Measurements from ENCODE around the gene TGM5.

TGM5 gene

DNA sequence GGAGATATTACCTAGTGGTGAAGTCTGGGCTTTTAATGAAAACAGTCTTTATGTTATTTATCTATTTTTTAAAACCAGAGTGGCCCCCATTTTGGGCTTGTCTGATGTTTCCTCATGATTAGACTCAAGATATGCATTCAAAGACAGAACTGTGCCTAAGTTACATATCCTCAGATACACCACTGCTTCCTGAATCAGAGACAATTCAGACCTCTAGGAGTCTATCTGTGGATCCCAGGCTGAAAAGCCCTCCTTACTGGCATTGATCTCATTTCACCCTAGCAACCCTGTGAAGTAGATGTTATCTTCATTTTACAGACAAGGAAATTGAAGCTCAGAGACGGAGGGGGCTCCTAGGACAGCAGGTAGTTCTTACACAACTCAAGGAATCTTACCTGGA lies 16.8 kb upstream of the TGM5 start:
- H3K79me2 ChIP-seq (ENCODE audit: control insufficient read depth, low read length), result no peaks in the 10 kb centered on the region
- H3K27me3 ChIP-seq (ENCODE audit: control insufficient read depth, low read length), result 0 out of 2 replicates have a peak, but pooled peaks cover 2% of the 10 kb centered on the region
- H3K4me1 ChIP-seq (ENCODE audit: control insufficient read depth, low read length), result no peaks in the 10 kb centered on the region
- no peaks in the 10 kb centered on the region for H3K9me2 ChIP-seq (replicated peaks; ENCODE audit: control insufficient read depth, low read length)
- no peaks in the 10 kb centered on the region for H3K36me3 ChIP-seq (ENCODE audit: control insufficient read depth, low read length)
- no peaks in the 10 kb centered on the region for H3K9me3 ChIP-seq (ENCODE audit: control insufficient read depth, insufficient read depth, low read length)
- no peak overlapping the region for H3K4me2 ChIP-seq (ENCODE audit: low read length)
- H3K4me3 ChIP-seq (ENCODE audit: low read length), result no peak overlapping the region
- no peak overlapping the region for H3K27ac ChIP-seq (ENCODE audit: low read depth, low read length)
- no peaks in the 10 kb centered on the region for H3F3A ChIP-seq (ENCODE audit: control insufficient read depth, insufficient read depth)
- H4K20me1 ChIP-seq (ENCODE audit: control insufficient read depth, insufficient read depth, low read depth, low read length), result no peaks in the 10 kb centered on the region
- no peak for TF ChIP-seq EZH2phosphoT487 (IDR thresholded peaks at IDR 0.05; ENCODE audit: borderline replicate concordance, low read length)
- TF ChIP-seq CTCF (IDR thresholded peaks at IDR 0.05; ENCODE audit: low read depth, low read length, poor library complexity, severe bottlenecking), result no peak

DNA sequence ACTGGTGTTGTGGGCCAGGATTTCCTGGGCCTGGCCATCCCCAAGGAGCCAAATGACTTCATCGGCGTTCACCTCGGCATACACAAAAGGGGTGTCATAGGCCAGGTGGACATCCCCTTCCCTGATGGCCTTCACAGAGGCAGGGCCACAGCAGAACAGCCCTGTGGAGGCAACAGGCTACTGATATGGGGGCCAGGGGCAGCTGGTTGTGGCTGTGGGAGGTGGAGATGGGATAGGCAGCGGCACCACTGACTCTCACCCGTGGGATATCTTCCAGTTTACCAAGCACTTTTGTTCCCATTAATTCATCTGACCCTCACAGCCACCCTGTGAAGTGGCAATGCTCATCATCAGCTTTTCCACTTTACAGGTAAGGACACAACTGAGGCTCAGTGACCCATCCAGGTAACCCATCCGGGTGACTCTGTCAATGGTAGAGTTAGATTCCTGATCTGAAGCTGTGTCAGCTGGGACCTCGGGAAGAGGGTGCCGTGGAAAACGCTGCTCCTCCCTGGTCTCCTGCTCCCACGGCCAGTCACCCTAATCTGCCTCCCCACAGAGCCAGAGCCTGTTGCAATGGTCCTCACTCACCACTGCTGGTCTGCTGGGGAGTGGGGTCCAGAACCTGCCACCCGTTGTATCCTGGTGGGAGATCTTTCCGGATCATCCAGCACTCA lies 15.3 kb upstream of the TGM5 start:
- TF ChIP-seq CTCF (IDR thresholded peaks at IDR 0.05; ENCODE audit: low read depth, low read length, poor library complexity, severe bottlenecking) (no peak), EZH2phosphoT487 (IDR thresholded peaks at IDR 0.05; ENCODE audit: borderline replicate concordance, low read length) (no peak)
- Histone ChIP-seq H3K79me2 (ENCODE audit: control insufficient read depth, low read length) (no peaks in the 10 kb centered on the region), H3K36me3 (ENCODE audit: control insufficient read depth, low read length) (no peaks in the 10 kb centered on the region), H3K27me3 (ENCODE audit: control insufficient read depth, low read length) (0 out of 2 replicates have a peak, but pooled peaks cover 2% of the 10 kb centered on the region), H3K4me2 (ENCODE audit: low read length) (no peak overlapping the region), H3K4me3 (ENCODE audit: low read length) (no peak overlapping the region), H3K9me3 (ENCODE audit: control insufficient read depth, insufficient read depth, low read length) (no peaks in the 10 kb centered on the region), H3K9me2 (replicated peaks; ENCODE audit: control insufficient read depth, low read length) (no peaks in the 10 kb centered on the region), H3K4me1 (ENCODE audit: control insufficient read depth, low read length) (no peaks in the 10 kb centered on the region), H4K20me1 (ENCODE audit: control insufficient read depth, insufficient read depth, low read depth, low read length) (no peaks in the 10 kb centered on the region), H3F3A (ENCODE audit: control insufficient read depth, insufficient read depth) (no peaks in the 10 kb centered on the region), H3K27ac (ENCODE audit: low read depth, low read length) (no peak overlapping the region)

GRCh38 chr15:43280996-43281395 lies 14.3 kb upstream of the TGM5 start:
- no peaks in the 10 kb centered on the region for H3K4me1 ChIP-seq (ENCODE audit: control insufficient read depth, low read length)
- H3K27ac ChIP-seq (ENCODE audit: low read depth, low read length), result no peak overlapping the region
- H3F3A ChIP-seq (ENCODE audit: control insufficient read depth, insufficient read depth), result no peaks in the 10 kb centered on the region
- H3K9me3 ChIP-seq (ENCODE audit: control insufficient read depth, insufficient read depth, low read length), result no peaks in the 10 kb centered on the region
- no peak overlapping the region for H3K4me2 ChIP-seq (ENCODE audit: low read length)
- no peaks in the 10 kb centered on the region for H3K36me3 ChIP-seq (ENCODE audit: control insufficient read depth, low read length)
- H3K9me2 ChIP-seq (replicated peaks; ENCODE audit: control insufficient read depth, low read length), result no peaks in the 10 kb centered on the region
- H3K4me3 ChIP-seq (ENCODE audit: low read length), result no peak overlapping the region
- H3K27me3 ChIP-seq (ENCODE audit: control insufficient read depth, low read length), result 0 out of 2 replicates have a peak, but pooled peaks cover 2% of the 10 kb centered on the region
- no peaks in the 10 kb centered on the region for H4K20me1 ChIP-seq (ENCODE audit: control insufficient read depth, insufficient read depth, low read depth, low read length)
- no peaks in the 10 kb centered on the region for H3K79me2 ChIP-seq (ENCODE audit: control insufficient read depth, low read length)
- TF ChIP-seq EZH2phosphoT487 (IDR thresholded peaks at IDR 0.05; ENCODE audit: borderline replicate concordance, low read length), result no peak

- TF ChIP-seq EZH2phosphoT487 (IDR thresholded peaks at IDR 0.05; ENCODE audit: borderline replicate concordance, low read length), result no peak
- no peak for TF ChIP-seq CTCF (IDR thresholded peaks at IDR 0.05; ENCODE audit: low read depth, low read length, poor library complexity, severe bottlenecking)
- no peak overlapping the region for H3K4me2 ChIP-seq (ENCODE audit: low read length)
- no peak overlapping the region for H3K4me3 ChIP-seq (ENCODE audit: low read length)
- no peaks in the 10 kb centered on the region for H3K36me3 ChIP-seq (ENCODE audit: control insufficient read depth, low read length)
- no peaks in the 10 kb centered on the region for H3K27me3 ChIP-seq (ENCODE audit: control insufficient read depth, low read length)
- no peaks in the 10 kb centered on the region for H3F3A ChIP-seq (ENCODE audit: control insufficient read depth, insufficient read depth)
- no peak overlapping the region for H3K27ac ChIP-seq (ENCODE audit: low read depth, low read length)
- no peaks in the 10 kb centered on the region for H3K9me3 ChIP-seq (ENCODE audit: control insufficient read depth, insufficient read depth, low read length)
- H3K9me2 ChIP-seq (replicated peaks; ENCODE audit: control insufficient read depth, low read length), result no peaks in the 10 kb centered on the region
- H3K4me1 ChIP-seq (ENCODE audit: control insufficient read depth, low read length), result no peaks in the 10 kb centered on the region
- H3K79me2 ChIP-seq (ENCODE audit: control insufficient read depth, low read length), result no peaks in the 10 kb centered on the region
- no peaks in the 10 kb centered on the region for H4K20me1 ChIP-seq (ENCODE audit: control insufficient read depth, insufficient read depth, low read depth, low read length)
Measured at GRCh38 chr15:43279496-43279895, 12.8 kb upstream of the TGM5 start.

Data from DOHH2 (cell line).